ENCODE measurements around the gene CFAP210. TPM values are rescaled to one million over a fixed set of nuclear protein-coding genes. Genes with fewer than 3 reads are reported as not detected.
"Not testable (repeated sequence)": the region's sequence is repeated elsewhere in the genome, so short reads cannot be mapped to it uniquely, and the experiment has no call there.

Gene CFAP210
- total RNA-seq, 1 experiment from 2014 or later = 0.94 TPM

DNA sequence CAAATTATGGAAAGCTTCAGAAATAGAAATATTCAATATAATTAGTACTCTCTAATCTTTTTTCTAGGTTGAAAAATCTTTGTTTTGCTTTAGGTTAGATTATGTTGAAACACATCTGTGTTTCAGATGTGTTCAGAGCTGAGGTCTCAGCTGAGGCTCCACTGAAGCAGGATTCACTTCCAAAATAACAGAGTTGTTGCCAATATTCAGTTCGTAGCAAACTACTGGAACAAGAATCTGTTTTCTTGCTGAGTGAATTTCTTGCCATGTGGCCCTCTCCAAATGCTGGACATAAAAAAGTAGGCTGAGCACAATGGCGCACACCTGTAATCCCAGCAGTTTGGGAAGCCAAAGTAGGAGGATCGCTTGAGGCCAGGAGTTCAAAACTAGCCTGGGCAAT, 8.8 kb upstream of the CFAP210 start:
- peaks cover 0 to 16% (median 6%) of the 10 kb centered on the region in 3 experiments; a peak in 5 of 7 replicates for H3K36me3 Mint-ChIP-seq (ENCODE audit: insufficient read depth in 1 of 3, low read depth in 3 of 3)
- H3K27me3 ChIP-seq (ENCODE audit: insufficient read depth, low read length) = no peaks in the 10 kb centered on the region
- no peak overlapping the region for H2BK15ac ChIP-seq (ENCODE audit: low read depth, low read length)
- no peak overlapping the region for H3K27ac Mint-ChIP-seq
- no peak overlapping the region for H3K9ac ChIP-seq (ENCODE audit: extremely low read depth, insufficient read length, low read length)
- no peak overlapping the region for H4K8ac ChIP-seq (replicated peaks; ENCODE audit: insufficient read length, low read depth, low read length)
- H4K91ac ChIP-seq (ENCODE audit: insufficient read length, low read depth, low read length) = no peak overlapping the region
- no peak overlapping the region for H2AK5ac ChIP-seq (ENCODE audit: insufficient read length, low read length)
- no peak overlapping the region for H2AFZ ChIP-seq (ENCODE audit: low read length)
- no peak overlapping the region for H3K4me3 Mint-ChIP-seq
- H3K23ac ChIP-seq (ENCODE audit: insufficient read length, low read depth, low read length) = no peak overlapping the region
- no peak overlapping the region for H2BK20ac ChIP-seq (ENCODE audit: low read depth, low read length, poor library complexity, severe bottlenecking)
- H3K4me1 ChIP-seq (ENCODE audit: insufficient read depth, low read length) = no peaks in the 10 kb centered on the region
- H3K79me1 ChIP-seq (ENCODE audit: insufficient read depth, low read depth, low read length, poor library complexity, severe bottlenecking) = no peaks in the 10 kb centered on the region
- DNase-seq = no peak
- H3T11ph ChIP-seq (ENCODE audit: low read length) = no peak overlapping the region
- no peak overlapping the region for H3K56ac ChIP-seq (ENCODE audit: insufficient read length, low read depth, low read length)
- no peak overlapping the region for H3K14ac ChIP-seq (ENCODE audit: insufficient read depth, low read length)
- H2BK5ac ChIP-seq (ENCODE audit: insufficient read length, low read length) = no peak overlapping the region
- no peaks in the 10 kb centered on the region for H3K23me2 ChIP-seq (ENCODE audit: insufficient read length, low read depth, low read length, poor library complexity, severe bottlenecking)
- H3K27me3 Mint-ChIP-seq (ENCODE audit: low read depth) = no peaks in the 10 kb centered on the region
- no peak overlapping the region for H3K4me2 ChIP-seq (ENCODE audit: insufficient read depth, insufficient read length, low read length)
- H3K18ac ChIP-seq (ENCODE audit: insufficient read length, low read depth, low read length) = no peak overlapping the region
- no peak overlapping the region for H2BK120ac ChIP-seq (ENCODE audit: low read depth, low read length, poor library complexity, severe bottlenecking)
- H3K4ac ChIP-seq (ENCODE audit: low read depth, low read length) = no peak overlapping the region
- no peak overlapping the region for H4K5ac ChIP-seq (ENCODE audit: insufficient read length, low read depth, low read length)
- no peak overlapping the region for H2BK12ac ChIP-seq (ENCODE audit: insufficient read length, low read depth, low read length)
- no peaks in the 10 kb centered on the region for H3K79me2 ChIP-seq (ENCODE audit: insufficient read depth, low read length)
- no peak overlapping the region for H3K27ac ChIP-seq (ENCODE audit: insufficient read length, low read depth, low read length)
- no peaks in the 10 kb centered on the region for H3K9me3 Mint-ChIP-seq
- no peaks in the 10 kb centered on the region for H3K4me1 Mint-ChIP-seq
- TF ChIP-seq, protein P1, sequence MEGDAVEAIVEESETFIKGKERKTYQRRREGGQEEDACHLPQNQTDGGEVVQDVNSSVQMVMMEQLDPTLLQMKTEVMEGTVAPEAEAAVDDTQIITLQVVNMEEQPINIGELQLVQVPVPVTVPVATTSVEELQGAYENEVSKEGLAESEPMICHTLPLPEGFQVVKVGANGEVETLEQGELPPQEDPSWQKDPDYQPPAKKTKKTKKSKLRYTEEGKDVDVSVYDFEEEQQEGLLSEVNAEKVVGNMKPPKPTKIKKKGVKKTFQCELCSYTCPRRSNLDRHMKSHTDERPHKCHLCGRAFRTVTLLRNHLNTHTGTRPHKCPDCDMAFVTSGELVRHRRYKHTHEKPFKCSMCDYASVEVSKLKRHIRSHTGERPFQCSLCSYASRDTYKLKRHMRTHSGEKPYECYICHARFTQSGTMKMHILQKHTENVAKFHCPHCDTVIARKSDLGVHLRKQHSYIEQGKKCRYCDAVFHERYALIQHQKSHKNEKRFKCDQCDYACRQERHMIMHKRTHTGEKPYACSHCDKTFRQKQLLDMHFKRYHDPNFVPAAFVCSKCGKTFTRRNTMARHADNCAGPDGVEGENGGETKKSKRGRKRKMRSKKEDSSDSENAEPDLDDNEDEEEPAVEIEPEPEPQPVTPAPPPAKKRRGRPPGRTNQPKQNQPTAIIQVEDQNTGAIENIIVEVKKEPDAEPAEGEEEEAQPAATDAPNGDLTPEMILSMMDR (conservative IDR thresholded peaks at IDR 0.05) = no peak
- WGBS (ENCODE audit: extremely low coverage, insufficient read length, low lambda C conversion rate) = no CpG with 5 or more reads among the region's 3 CpGs
- H4K20me1 ChIP-seq (ENCODE audit: control insufficient read depth, insufficient read depth, insufficient read length) = no peaks in the 10 kb centered on the region
- H3K9me3 ChIP-seq (ENCODE audit: control insufficient read depth, low read depth, low read length) = no peaks in the 10 kb centered on the region

DNA sequence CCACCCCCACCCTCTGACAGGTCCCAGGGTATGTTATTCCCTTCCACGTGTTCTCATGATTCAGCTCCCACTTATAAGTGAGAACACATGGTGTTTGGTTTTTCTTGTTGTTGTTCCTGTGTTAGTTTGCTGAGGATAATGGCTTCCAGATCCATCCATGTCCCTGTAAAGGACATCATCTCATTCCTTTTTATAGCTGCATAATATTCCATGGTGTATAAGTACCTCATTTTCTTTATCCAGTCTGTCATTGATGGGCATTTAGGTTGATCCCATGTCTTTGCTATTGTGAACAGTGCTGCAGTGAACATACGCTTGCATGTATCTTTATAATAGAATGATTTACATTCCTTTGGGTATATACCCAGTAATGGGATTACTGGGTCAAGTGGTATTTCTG, 5.0 kb upstream of the CFAP210 start:
- not testable (repeated sequence) for H4K5ac ChIP-seq (ENCODE audit: insufficient read length, low read depth, low read length); H3K14ac ChIP-seq (ENCODE audit: insufficient read depth, low read length); H3K4me1 Mint-ChIP-seq; H3K27me3 Mint-ChIP-seq (ENCODE audit: low read depth); H3K23me2 ChIP-seq (ENCODE audit: insufficient read length, low read depth, low read length, poor library complexity, severe bottlenecking); H3K4ac ChIP-seq (ENCODE audit: low read depth, low read length); H2AFZ ChIP-seq (ENCODE audit: low read length); DNase-seq; H4K91ac ChIP-seq (ENCODE audit: insufficient read length, low read depth, low read length); H2BK15ac ChIP-seq (ENCODE audit: low read depth, low read length); H2BK20ac ChIP-seq (ENCODE audit: low read depth, low read length, poor library complexity, severe bottlenecking); H2AK5ac ChIP-seq (ENCODE audit: insufficient read length, low read length); H3K9ac ChIP-seq (ENCODE audit: extremely low read depth, insufficient read length, low read length); H2BK5ac ChIP-seq (ENCODE audit: insufficient read length, low read length); H2BK120ac ChIP-seq (ENCODE audit: low read depth, low read length, poor library complexity, severe bottlenecking); H3K27ac ChIP-seq (ENCODE audit: insufficient read length, low read depth, low read length); H2BK12ac ChIP-seq (ENCODE audit: insufficient read length, low read depth, low read length); H3K23ac ChIP-seq (ENCODE audit: insufficient read length, low read depth, low read length); H3K79me1 ChIP-seq (ENCODE audit: insufficient read depth, low read depth, low read length, poor library complexity, severe bottlenecking); H3K18ac ChIP-seq (ENCODE audit: insufficient read length, low read depth, low read length); H4K8ac ChIP-seq (replicated peaks; ENCODE audit: insufficient read length, low read depth, low read length); H3K4me1 ChIP-seq (ENCODE audit: insufficient read depth, low read length); H3K9me3 ChIP-seq (ENCODE audit: control insufficient read depth, low read depth, low read length); H3K9me3 Mint-ChIP-seq; H3K56ac ChIP-seq (ENCODE audit: insufficient read length, low read depth, low read length); H4K20me1 ChIP-seq (ENCODE audit: control insufficient read depth, insufficient read depth, insufficient read length); H3T11ph ChIP-seq (ENCODE audit: low read length); H3K79me2 ChIP-seq (ENCODE audit: insufficient read depth, low read length); H3K4me2 ChIP-seq (ENCODE audit: insufficient read depth, insufficient read length, low read length); H3K27ac Mint-ChIP-seq; H3K27me3 ChIP-seq (ENCODE audit: insufficient read depth, low read length); H3K4me3 Mint-ChIP-seq
- no CpG with 5 or more reads among the region's 2 CpGs for WGBS (ENCODE audit: extremely low coverage, insufficient read length, low lambda C conversion rate)
- H3K36me3 Mint-ChIP-seq (ENCODE audit: insufficient read depth in 1 of 3, low read depth in 3 of 3) = peaks cover 0 to 19% (median 16%) of the 10 kb centered on the region in 3 experiments; a peak in 5 of 7 replicates

Measured in H9 (cell line).